Spleen (tissue), 11 donors: Measurements from ENCODE around the gene UNC5A. TPM values are rescaled to one million over a fixed set of nuclear protein-coding genes. Genes with fewer than 3 reads are reported as not detected.

Source experiments
- DNase-seq: peaks from one replicate; pipeline ENCODE4 v3.0.0-alpha.2; 2020
- H3K27ac ChIP-seq, 8 donors: fragments of 200-600 bp; sonication (generic) in 7 of 8; 1 replicate in 4 of 8; 2 replicates in 4 of 8; pipeline versions ENCODE4 v1.5.0 to v1.8.0; 2016 to 2021; ENCODE audit warnings: inconsistent platforms in 4 of 8, mild to moderate bottlenecking in 4 of 8, moderate library complexity in 1 of 8
- H3K27me3 ChIP-seq, 7 donors: fragments of 200-600 bp; sonication (generic) in 6 of 7; replicated peaks in 1 of 7; 1 replicate in 4 of 7; 2 replicates in 3 of 7; pipeline versions ENCODE4 v1.5.0 to v1.8.0; 2016 to 2021; ENCODE audit warnings: inconsistent platforms in 3 of 7, mild to moderate bottlenecking in 1 of 7
- H3K36me3 ChIP-seq, 6 donors: fragments of 200-600 bp; sonication (generic) in 5 of 6; 1 replicate in 4 of 6; 2 replicates in 2 of 6; pipeline versions ENCODE4 v1.5.0 to v1.8.0; 2016 to 2021; ENCODE audit warnings: inconsistent platforms in 2 of 6
- H3K4me1 ChIP-seq, 6 donors: fragments of 200-600 bp; sonication (generic) in 5 of 6; 1 replicate in 3 of 6; 2 replicates in 3 of 6; pipeline versions ENCODE4 v1.5.0 to v1.8.0; 2016 to 2021; ENCODE audit warnings: inconsistent platforms in 3 of 6
- H3K4me3 ChIP-seq, 8 donors: fragments of 200-600 bp; sonication (generic) in 7 of 8; 1 replicate in 4 of 8; 2 replicates in 4 of 8; pipeline versions ENCODE4 v1.5.0 to v1.8.0; 2016 to 2021; ENCODE audit warnings: inconsistent platforms in 4 of 8, mild to moderate bottlenecking in 4 of 8, moderate library complexity in 2 of 8
- H3K9me3 ChIP-seq, 8 donors: fragments of 200-600 bp; sonication (generic) in 7 of 8; 1 replicate in 4 of 8; 2 replicates in 4 of 8; pipeline versions ENCODE4 v1.5.0 to v1.8.0; 2016 to 2021; ENCODE audit warnings: inconsistent platforms in 4 of 8
- POLR2A ChIP-seq, 3 donors: fragments of 450-650 bp; IDR thresholded peaks; one replicate each; pipeline ENCODE4 v1.5.1; 2017; ENCODE audit warnings: antibody characterized with exemption in 3 of 3, mild to moderate bottlenecking in 1 of 3
- POLR2AphosphoS5 ChIP-seq, 3 donors: sonication (generic); formaldehyde crosslinking; IDR thresholded peaks; one replicate each; pipeline ENCODE4 v1.5.1; 2017; ENCODE audit warnings: antibody characterized with exemption in 3 of 3
- WGBS, 5 donors: extraction: QIAGEN DNeasy Blood & Tissue Kit in 3 of 5; methylation state at CpG; one replicate each; pipeline versions ENCODE4 v1.1.5 to v1.1.7; 2013 to 2018; 5-methylcytosine and 5-hydroxymethylcytosine counted together
- intact Hi-C: fragments of 100-400 bp; cut with DNase I; formaldehyde crosslinking; loops from one replicate; pipeline ENCODE4 v1.15.0; 2023; ENCODE audit warnings: low total_unique reads
- polyA plus RNA-seq, 3 donors: library from polyadenylated mRNA; stranded (reverse); fragments of 200-250 nt; gene quantifications; one replicate each; pipeline ENCODE4 v1.2.1, GENCODE V29; 2013
- total RNA-seq, 7 donors: library from RNA; depleted of rRNA in 3 of 7; stranded (reverse); fragments of >200 nt in 3 of 7; fragmentation: NEBNext Ultra II Directional in 4 of 7; extraction: Animal tissue kit (Norgen Biotek cat#: 25700) in 4 of 7; gene quantifications; one replicate each; pipeline versions ENCODE4 v1.1.0 to v1.2.1, GENCODE V29; 2016 to 2021
- TF ChIP-seq, protein P1 (sequence below), 11 experiments: fragments of 200-600 bp in 7 of 11; fragments of 450-650 bp in 4 of 11; sonication (generic) in 4 of 11; IDR thresholded peaks in 8 of 11; conservative IDR thresholded peaks in 3 of 11; 1 replicate in 7 of 11; 2 replicates in 4 of 11; pipeline versions ENCODE4 v1.4.0 to v1.8.0; 2016 to 2021; ENCODE audit warnings: antibody characterized with exemption in 11 of 11, inconsistent platforms in 4 of 11, mild to moderate bottlenecking in 1 of 11
- donor health status: healthy with polysubstance abuse.
- donor health status: DM: no; HTN: no; CAD: no; lungs with moderate emphysema.
- donor health status: DM: no; HTN: no; CAD: no.
- donor health status: Bipolar disorder and iron deficiency.
- donor health status: healthy.
- donor health status: DM: no; HTN: no; CAD: no.
- donor health status: DM: yes; HTN: yes; CAD: no.

Gene UNC5A
- total and polyA plus RNA-seq, 10 donors = 0.03 to 0.06 TPM; not detected in 8

DNA sequence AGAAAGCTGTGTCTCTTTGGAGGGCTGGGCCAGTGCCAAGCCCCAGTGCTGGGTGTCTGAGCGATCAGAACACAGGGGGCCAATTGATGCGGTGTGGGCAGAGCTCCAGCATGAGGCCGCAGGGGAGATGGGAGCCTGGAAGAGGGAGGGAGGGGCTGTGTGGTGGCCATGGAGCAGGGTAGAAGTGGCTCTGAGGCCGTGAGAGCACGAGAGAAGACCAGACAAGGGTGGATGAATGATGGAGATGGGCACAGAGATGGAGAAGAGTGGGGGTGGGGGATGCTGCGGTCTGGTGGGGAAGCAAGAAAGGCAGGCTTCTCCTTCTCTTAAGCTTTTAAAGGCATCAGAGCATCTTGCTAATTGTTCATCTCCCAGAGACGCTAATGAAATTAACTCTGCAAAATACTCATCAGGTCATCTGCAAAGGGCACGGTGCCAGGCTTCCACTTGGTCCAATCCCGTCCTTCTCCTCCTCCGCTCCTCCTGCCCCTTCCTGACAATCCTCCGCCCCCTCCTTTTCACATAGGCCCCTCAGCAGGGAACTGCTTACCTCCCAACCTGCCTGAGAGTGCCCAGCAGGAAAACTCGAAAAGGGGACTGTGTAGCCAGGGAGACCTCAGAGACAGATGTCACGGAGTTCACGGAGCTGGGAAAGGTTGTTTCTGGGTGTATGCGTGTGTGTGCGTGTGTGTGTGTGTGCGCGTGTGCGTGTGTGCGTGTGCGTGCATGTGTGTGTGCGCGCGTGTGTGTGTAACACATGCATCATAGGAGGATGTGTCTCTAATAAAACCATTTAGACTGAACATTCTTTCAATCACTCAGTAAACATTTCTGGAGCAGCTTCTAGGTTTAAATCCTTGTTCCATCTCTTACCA is 7.1 kb upstream of the UNC5A start:
- H3K4me3 ChIP-seq = no peak overlapping the region
- peaks cover 0 to 71% (median 16%) of the 10 kb centered on the region in 7 donors for H3K27me3 ChIP-seq
- no peaks in the 10 kb centered on the region for H3K9me3 ChIP-seq
- WGBS, 5 donors = 62 to 68% (median 65%) methylated on average over 24 of the region's 24 CpGs
- no peaks in the 10 kb centered on the region for H3K36me3 ChIP-seq
- no peak overlapping the region for H3K27ac ChIP-seq
- intact Hi-C loops = no loop called here
- H3K4me1 ChIP-seq = no peaks in the 10 kb centered on the region
- TF ChIP-seq POLR2AphosphoS5 (IDR thresholded peaks at IDR 0.05) = no peak
- DNase-seq = no peak

DNA sequence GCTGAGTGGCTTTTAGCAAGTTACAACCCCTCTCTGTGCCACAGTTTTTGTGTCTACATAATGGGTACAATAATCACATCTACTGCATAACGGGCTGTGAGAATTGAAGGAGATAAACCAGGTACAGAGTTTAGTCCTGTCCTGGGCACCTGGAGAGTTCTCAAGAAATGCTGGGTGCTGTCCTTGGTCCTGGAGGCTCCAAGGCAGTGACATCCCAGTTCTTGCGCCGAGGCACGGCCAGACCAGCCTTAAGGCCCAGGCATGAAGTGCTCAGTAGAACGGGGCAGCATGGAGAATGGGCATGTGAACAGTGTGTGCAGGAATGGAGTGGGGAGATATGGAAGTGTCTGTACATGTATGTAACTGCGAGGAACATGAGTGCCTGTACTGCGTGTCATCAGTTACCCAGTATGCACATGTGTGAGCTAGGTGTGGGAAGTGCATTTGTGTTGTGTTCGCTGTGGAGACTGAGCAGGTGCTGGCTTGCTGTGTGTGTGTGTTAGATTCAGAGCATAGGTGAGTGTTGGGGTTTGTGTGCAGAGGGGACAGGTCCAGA is 6.3 kb upstream of the UNC5A start:
- DNase-seq = no peak
- no peaks in the 10 kb centered on the region for H3K36me3 ChIP-seq
- intact Hi-C loops = no loop called here
- peaks cover 0 to 71% (median 16%) of the 10 kb centered on the region in 7 donors for H3K27me3 ChIP-seq
- H3K9me3 ChIP-seq = no peaks in the 10 kb centered on the region
- no peak overlapping the region for H3K27ac ChIP-seq
- TF ChIP-seq, protein P1, sequence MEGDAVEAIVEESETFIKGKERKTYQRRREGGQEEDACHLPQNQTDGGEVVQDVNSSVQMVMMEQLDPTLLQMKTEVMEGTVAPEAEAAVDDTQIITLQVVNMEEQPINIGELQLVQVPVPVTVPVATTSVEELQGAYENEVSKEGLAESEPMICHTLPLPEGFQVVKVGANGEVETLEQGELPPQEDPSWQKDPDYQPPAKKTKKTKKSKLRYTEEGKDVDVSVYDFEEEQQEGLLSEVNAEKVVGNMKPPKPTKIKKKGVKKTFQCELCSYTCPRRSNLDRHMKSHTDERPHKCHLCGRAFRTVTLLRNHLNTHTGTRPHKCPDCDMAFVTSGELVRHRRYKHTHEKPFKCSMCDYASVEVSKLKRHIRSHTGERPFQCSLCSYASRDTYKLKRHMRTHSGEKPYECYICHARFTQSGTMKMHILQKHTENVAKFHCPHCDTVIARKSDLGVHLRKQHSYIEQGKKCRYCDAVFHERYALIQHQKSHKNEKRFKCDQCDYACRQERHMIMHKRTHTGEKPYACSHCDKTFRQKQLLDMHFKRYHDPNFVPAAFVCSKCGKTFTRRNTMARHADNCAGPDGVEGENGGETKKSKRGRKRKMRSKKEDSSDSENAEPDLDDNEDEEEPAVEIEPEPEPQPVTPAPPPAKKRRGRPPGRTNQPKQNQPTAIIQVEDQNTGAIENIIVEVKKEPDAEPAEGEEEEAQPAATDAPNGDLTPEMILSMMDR (IDR thresholded peaks at IDR 0.05 in 8 of 11, conservative IDR thresholded peaks at IDR 0.05 in 3 of 11) = no peak
- TF ChIP-seq POLR2A (IDR thresholded peaks at IDR 0.05) (no peak), POLR2AphosphoS5 (IDR thresholded peaks at IDR 0.05) (no peak)
- WGBS, 5 donors = 39 to 53% (median 45%) methylated on average over 8 of the region's 8 CpGs
- H3K4me3 ChIP-seq = no peak overlapping the region
- H3K4me1 ChIP-seq = peaks cover 0 to 1% (median 0%) of the 10 kb centered on the region in 6 donors

DNA sequence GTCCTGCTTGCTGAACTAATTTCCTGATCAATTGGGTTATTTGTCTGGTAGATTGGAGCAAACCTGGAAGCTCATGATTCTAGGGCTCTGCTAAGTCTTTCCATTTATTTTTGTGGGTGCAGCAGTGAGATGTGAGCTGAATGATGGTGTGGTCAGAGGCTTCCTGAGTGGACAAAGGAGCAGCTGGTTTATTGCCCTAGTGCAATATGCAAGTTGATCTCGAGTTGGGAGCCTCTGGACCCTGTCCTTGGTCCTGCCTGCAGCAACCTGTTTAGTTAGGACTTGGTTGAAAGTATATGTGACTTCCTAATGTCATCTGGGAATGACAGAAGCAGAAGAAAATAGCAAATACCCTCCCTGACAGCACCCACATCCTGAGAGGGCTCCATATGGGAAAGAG is 4.2 kb upstream of the UNC5A start:
- TF ChIP-seq, protein P1 (IDR thresholded peaks at IDR 0.05 in 8 of 11, conservative IDR thresholded peaks at IDR 0.05 in 3 of 11) = no peak
- TF ChIP-seq POLR2AphosphoS5 (IDR thresholded peaks at IDR 0.05) (no peak), POLR2A (IDR thresholded peaks at IDR 0.05) (no peak)
- Histone ChIP-seq H3K9me3 (no peaks in the 10 kb centered on the region), H3K4me3 (no peak overlapping the region), H3K27ac (no peak overlapping the region), H3K4me1 (peaks cover 9 to 19% (median 15%) of the 10 kb centered on the region in 6 donors), H3K36me3 (no peaks in the 10 kb centered on the region), H3K27me3 (peaks cover 2 to 88% (median 34%) of the 10 kb centered on the region in 7 donors)
- no peak for DNase-seq
- WGBS, 5 donors = 0 to 2% (median 0%) methylated on average over 1 of the region's 1 CpG
- intact Hi-C loops = no loop called here

DNA sequence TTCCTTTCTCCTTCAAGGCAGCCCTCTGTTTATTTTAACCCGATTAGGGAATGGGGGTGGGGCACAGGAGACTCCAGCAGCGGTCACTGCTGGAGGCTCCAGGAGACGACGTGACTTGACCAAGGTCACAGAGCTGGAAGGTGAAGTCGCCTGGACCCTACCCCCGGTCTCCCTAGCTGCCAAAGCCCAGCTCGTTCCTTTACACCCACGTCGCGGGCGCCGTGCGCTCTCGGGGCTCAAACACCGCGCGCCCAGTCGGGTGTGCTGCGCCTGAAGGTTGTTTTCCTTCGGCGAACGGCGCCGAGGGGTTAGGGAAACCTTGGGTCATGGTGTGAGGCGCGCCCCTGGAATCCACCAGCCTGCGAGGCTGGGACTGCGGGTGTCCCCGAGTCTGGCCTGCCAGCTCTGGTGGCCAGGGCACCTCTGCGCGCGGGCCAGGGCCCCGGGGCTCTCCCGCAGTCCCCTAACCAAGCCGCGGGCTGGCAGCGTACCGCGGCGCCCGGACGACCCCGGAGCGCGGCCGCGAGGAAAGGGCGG is 747 bp upstream of the UNC5A start:
- TF ChIP-seq, protein P1 (IDR thresholded peaks at IDR 0.05 in 8 of 11, conservative IDR thresholded peaks at IDR 0.05 in 3 of 11) = no peak
- TF ChIP-seq POLR2A (IDR thresholded peaks at IDR 0.05) (no peak), POLR2AphosphoS5 (IDR thresholded peaks at IDR 0.05) (no peak)

More for the DNA sequence above, 747 bp upstream of the UNC5A start:
- peaks cover 2 to 95% (median 57%) of the 10 kb centered on the region in 7 donors for H3K27me3 ChIP-seq
- H3K4me1 ChIP-seq = peaks cover 10 to 25% (median 19%) of the 10 kb centered on the region in 6 donors
- H3K4me3 ChIP-seq = peak overlapping the region; percentile 16 to 68 (median 40)
- WGBS, 5 donors = 1 to 11% (median 3%) methylated on average over 21 to 48 of the region's 48 CpGs
- no peak for DNase-seq
- intact Hi-C loops = no loop called here
- H3K9me3 ChIP-seq = no peaks in the 10 kb centered on the region
- no peaks in the 10 kb centered on the region for H3K36me3 ChIP-seq
- H3K27ac ChIP-seq = no peak overlapping the region
